DOHH2 (cell line): Measurements from ENCODE around the gene SLC7A6.

Source experiments
- EZH2phosphoT487 ChIP-seq: fragments of 200-600 bp; sonication (generic); IDR thresholded peaks from 2 replicates; pipeline ENCODE4 v1.6.1; 2017; ENCODE audit warnings: borderline replicate concordance, mild to moderate bottlenecking, antibody characterized with exemption, low read length, moderate library complexity, mixed read lengths
- TF ChIP-seq, protein P1 (sequence below): fragments of 200-600 bp; sonication (generic); IDR thresholded peaks from one replicate; pipeline ENCODE4 v1.5.1; 2014; ENCODE audit warnings: antibody characterized with exemption, mild to moderate bottlenecking, low read depth, low read length; ENCODE audit not compliant: poor library complexity, severe bottlenecking

DNA sequence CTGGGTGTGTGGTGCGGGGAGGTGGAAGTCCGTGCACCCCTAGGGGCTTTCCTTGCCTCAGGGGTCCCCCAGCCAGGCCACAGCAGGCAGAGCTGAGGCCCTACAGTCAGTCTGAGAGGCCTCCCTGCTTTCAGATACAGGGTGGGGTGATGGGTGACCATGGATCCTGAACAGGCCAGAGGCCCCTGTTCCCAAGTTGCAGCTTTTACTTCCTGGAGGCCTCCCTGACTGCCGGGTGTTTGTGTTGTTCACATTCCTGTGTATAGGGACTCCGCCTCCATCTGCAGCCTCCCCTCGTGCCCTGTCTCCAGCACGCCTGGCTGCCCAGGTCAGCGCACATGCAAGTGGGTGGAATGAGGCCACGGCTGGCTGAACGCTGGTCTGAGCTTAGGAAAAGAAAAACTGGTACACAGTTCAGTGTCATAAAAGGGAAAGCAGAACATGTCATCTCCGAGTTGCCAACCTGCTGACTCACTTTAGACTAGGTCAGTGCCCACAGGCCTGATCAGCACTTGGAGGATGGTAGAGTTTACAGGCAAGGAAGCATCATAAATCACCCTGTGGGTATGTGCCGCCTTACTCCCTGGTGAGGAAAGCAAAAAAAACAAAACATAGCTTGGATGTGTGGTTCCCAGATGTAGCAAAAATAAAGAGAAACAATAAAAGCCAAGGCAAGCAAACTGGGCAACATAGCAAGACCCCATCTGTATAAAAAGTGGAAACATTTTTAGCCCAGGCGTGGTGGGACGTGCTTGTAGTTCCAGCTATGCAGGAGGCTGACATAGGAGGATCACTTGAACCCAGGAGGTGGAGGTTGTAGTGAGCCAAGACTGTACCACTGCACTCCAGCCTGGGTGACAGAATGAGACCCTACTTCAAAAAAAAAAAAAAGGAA lies 6.2 kb upstream of the SLC7A6 start:
- TF ChIP-seq, protein P1, sequence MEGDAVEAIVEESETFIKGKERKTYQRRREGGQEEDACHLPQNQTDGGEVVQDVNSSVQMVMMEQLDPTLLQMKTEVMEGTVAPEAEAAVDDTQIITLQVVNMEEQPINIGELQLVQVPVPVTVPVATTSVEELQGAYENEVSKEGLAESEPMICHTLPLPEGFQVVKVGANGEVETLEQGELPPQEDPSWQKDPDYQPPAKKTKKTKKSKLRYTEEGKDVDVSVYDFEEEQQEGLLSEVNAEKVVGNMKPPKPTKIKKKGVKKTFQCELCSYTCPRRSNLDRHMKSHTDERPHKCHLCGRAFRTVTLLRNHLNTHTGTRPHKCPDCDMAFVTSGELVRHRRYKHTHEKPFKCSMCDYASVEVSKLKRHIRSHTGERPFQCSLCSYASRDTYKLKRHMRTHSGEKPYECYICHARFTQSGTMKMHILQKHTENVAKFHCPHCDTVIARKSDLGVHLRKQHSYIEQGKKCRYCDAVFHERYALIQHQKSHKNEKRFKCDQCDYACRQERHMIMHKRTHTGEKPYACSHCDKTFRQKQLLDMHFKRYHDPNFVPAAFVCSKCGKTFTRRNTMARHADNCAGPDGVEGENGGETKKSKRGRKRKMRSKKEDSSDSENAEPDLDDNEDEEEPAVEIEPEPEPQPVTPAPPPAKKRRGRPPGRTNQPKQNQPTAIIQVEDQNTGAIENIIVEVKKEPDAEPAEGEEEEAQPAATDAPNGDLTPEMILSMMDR = no peak
- TF ChIP-seq EZH2phosphoT487 = no peak
